Right forelimb (tissue), 1 donor: Measurements from ENCODE around the gene MPIG6B.

Source experiments
- DNase-seq: peaks from one replicate; pipeline ENCODE4 v3.0.0-alpha.2; 2018

The MPIG6B gene

DNA sequence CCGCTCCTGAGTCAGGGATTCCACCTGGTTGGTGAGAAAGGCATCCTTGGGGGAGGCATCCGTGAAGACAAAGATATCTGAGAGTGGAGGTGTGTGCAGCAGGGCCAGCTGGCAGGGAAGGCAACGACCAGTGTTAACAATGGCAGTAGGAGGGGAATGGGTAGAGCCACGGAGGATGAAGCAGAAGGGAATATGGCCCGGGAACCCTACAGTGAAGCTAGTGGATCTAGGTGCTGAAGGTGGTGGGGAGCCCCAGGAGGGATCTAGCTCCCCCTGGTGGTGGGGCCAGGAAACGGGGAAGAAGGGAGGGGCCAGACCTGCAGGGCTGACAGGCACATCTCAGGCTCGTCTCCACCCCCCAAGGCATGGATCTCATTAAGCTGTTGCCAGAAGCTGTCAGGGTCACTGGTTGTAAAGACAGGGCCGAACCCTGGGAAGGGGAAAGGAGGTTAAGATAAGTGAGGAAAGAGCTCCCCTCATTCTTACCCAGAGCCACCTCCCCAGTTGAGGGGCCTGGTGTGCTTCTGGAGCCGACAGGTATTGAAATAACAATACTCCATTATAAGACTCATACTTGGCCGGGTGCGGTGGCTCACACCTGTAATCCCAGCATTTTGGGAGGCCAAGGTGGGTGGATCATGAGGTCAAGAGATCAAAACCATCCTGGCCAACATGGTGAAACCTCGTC lies 46.7 kb downstream of the MPIG6B start:
- no peak for DNase-seq

DNA sequence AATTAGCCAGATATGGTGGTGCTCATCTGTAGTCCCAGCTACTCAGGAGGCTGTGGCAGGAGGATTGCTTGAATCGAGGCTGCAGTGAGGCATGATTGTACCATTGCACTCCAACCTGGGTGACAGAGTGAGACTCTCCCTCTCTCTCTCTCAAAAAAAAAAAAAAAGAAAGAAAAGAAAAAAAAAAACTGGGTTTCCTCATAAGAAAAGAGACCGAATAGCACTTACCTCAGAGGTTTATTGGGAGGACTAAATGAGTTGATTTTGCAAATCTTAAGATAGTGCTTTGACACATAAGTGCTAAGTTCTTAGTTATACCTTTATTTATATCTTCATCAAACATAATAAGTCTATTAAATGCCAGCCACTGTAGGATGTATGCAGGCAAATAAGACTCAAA lies 47.7 kb downstream of the MPIG6B start:
- no peak for DNase-seq

DNA sequence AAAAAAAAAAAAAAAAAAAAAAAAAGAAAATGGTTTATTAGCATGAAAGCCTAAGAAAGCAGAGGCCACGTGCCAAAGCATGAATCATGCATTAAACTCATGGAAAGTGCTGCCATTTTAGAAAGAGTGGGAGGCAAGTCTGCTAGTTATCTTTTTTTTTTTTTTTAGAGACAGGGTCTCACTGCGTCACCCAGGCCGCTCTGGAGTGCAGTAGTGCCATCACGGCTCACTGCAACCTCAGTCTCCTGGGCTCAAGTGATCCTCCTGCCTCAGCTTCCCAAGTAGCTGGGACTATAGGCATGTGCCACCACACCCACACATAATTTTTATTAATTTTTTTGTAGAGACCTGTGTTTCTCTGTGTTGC lies 48.8 kb downstream of the MPIG6B start:
- no peak for DNase-seq

DNA sequence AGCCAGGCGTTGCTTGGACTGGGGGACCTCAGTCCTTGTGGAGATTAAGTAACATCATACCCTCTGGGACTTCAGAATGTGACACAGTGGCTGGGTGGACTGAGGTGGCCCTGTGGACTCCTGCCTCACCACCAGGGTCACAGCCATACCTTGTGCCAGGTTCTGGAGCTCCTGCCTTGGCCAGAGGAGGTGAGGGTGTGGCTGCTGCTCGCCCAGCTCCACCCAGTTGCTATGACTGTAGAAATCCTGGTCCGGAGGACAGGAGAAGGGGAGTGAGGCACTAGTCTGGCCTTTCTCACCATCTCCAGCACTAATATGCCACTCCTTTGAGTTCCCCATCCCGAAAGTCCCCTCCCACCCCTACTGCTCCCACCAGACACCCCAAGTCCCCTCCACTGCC lies 52.0 kb downstream of the MPIG6B start:
- DNase-seq = no peak

DNA sequence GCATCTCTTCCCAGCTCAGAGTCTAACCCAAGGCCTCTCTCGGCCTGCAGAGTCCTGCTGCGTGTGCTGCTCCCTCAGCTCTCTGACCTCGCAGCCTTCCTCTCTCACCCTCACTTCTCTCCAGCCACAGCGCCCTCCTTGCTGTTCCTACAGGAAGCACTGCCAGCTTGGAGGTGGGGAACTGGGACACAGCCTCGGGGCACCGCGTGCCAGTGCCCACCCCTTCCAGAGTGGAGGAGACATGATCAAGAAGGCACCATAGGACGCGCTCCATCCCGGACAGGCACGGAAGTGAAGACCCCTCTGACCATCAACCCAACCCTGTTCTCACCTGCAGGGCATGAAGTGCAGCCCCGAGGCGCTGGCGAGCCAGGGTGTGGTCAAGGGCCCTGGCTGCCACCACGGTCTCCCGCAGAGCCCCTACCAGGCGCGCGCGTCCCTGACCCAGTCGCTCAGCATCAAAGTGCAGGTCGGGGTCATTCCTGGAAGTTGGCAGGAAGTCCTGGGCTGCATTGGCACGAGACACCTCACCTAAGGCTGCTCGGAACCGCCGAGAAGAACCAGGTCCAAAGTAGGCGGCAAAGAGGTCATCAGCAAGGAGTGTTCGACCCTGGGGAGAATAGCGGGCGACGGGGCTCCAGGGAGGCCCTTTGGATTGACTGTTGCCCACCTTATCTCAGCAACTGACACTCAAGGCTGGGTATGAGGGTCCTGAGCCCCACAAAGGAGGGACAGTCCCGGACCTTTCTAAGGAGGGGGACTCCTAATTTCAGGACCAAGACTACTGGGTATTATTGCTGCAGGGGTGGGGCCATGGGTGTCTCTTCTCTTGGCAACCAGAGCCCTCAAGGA lies 52.7 kb downstream of the MPIG6B start:
- DNase-seq = no peak
